Posterior vena cava (tissue), 2 donors: ENCODE data around the gene RNLS. TPM values are rescaled to one million over a fixed set of nuclear protein-coding genes. Genes with fewer than 3 reads are reported as not detected.
"Not testable (repeated sequence)": the region's sequence is repeated elsewhere in the genome, so short reads cannot be mapped to it uniquely, and the experiment has no call there.

Experiments used
- DNase-seq: peaks from one replicate; pipeline ENCODE4 v3.0.0-alpha.2; 2020; ENCODE audit warnings: low spot score
- intact Hi-C, 2 donors: fragments of 100-400 bp; cut with DNase I; formaldehyde crosslinking; loops; one replicate each; pipeline versions ENCODE4 v1.14.1 to v1.14.2; 2022 to 2023
- total RNA-seq, 2 donors: library from RNA; stranded (reverse); fragmentation: NEBNext Ultra II Directional; extraction: Animal tissue kit (Norgen Biotek cat#: 25700); gene quantifications; one replicate each; pipeline ENCODE4 v1.2.1, GENCODE V29; 2021
- donor health status: DM: yes; HTN: yes; CAD: no.
- donor health status: DM: yes; HTN: yes; CAD: no.

RNLS gene
- total RNA-seq, 2 donors from 2014 or later: 6.3 to 11.2 TPM

DNA sequence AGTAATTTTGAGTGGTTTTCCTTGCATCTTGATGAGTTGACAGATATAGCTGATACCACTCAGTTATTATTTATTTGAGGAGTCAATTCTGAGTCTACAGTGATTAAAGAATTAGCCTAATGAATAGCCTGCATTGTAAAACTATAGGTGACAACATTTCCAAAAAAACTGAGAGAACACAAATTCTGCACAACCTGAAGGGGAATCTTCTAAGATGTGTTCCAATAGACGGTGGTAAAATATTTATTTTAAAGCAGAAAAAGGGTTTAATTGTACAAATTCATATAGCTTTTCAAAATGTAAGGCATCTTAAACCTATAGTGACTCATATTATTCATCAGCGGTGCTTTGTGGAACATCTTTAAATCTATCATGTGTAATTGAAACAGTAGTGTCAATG is 200.4 kb downstream of the RNLS start:
- intact Hi-C loops: loop anchor here in 1 of 2 donors (10.0 kb wide), 1 partner anchor 138 kb away; no protein-coding TSS in a partner anchor
- no peak for DNase-seq

DNA sequence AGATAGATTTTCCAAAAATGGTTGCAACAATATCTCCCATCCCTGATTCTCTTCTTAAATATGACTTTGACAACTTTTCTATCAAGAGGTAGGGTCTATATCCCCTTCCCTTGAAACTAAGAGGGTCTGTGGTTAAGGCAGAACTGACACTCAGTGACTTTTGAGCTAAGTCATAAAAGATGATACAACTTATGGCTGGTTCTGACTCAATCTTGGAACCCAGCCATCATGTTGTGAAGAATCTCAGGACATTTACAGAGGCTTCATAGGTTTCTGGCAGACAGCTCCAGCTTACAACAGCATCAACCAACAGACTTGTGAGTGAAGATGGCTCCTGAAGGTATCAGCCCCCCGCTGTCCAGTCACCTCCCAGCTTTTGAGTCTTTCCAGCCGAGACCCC is 203.5 kb downstream of the RNLS start:
- DNase-seq: no peak
- intact Hi-C loops: no loop called here

DNA sequence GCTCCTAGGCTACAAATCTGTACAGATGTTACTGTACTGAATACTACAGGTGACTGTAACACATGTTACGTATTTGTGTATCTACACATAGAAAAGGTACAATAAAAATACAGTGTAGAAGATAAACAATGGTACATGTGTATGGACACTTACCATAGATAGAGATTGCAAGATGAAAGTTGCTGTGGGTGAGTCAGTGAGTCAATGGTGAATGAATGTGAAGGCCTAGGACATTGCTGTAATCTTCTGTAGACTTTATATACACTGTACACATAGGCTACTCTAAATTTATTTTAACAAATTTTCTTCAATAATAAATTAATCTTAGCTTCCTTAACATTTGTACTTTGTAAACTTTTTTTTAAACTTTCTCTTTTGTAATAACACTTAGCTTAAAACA is 205.6 kb downstream of the RNLS start:
- no peak for DNase-seq
- intact Hi-C loops: no loop called here

GRCh38 chr10:88374392-88375175 is 208.5 kb downstream of the RNLS start:
- intact Hi-C loops: no loop called here
- no peak for DNase-seq

DNA sequence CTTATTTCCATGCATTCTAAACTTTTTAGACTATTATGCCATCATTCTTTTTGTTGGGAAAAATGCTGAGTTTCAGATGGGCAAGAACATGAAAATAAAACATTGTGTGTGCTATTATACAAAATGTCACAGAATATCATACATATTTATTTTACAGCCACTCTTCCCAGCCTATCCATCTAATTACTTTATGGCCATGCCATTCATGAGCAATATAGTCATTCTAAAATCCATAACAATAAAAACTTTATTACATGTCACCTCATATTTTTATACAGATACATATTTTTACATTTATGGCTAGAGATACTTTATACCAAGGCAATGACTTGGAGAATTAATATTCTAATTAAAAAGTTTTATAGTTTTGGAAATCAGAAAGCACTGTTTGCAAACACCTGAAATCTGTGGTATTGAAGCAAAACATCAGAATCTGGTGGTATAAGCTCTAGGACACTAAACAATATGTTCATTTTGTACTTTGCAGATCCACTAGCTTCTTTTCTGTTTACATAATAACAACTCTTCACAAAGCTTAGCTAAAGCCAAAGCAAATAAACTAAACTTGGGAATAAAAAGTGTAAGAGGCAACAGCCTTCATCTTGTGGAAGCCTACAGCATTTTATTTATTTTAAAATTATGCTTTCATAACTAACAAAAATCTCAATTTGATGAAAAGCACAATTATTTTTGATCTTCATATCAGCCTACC is 210.1 kb downstream of the RNLS start:
- intact Hi-C loops: no loop called here
- DNase-seq: no peak

- intact Hi-C loops: no loop called here
- no peak for DNase-seq
These were observed 210.9 kb downstream of the RNLS start for GRCh38 chr10:88372051-88372715.

DNA sequence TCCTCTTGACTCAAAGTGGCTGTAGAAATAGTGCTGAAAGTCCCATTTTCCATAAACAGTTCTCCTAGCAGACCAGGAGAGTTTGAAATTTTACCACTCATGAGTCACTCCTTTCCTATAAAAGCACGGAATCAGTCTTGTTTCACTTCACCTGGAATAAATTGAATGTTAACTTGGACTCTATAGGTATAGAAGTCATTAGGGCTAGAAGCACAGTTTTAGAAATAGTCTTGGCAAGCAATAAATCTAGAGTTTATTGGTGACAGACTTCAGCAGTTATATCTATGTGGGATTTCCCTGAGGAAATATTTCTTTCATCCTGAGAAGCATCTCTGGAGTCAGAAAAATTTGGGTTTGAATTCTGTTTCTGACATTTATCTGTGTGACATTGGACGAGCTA is 212.4 kb downstream of the RNLS start:
- DNase-seq: no peak
- intact Hi-C loops: no loop called here

DNA sequence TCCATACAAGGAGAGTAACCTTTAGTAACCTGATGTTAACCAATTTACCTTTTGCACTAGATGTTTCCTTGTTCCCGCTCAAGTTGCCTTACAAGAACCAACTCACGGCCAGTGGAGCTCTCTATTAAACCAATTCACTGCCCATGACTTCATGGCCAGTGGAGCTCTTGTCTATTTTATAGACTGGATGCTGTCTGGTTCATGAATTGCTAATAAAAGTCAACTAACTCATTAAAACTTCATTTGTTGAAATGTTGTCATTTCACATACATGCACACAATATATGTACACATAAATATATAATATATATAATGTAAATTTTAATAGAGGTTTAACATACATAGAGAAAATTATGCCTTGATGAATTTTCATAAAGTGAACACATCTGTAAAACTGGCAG is 216.3 kb downstream of the RNLS start:
- intact Hi-C loops: no loop called here
- no peak for DNase-seq

GRCh38 chr10:88361995-88362807 is 220.9 kb downstream of the RNLS start:
- no peak for DNase-seq
- intact Hi-C loops: no loop called here

DNA sequence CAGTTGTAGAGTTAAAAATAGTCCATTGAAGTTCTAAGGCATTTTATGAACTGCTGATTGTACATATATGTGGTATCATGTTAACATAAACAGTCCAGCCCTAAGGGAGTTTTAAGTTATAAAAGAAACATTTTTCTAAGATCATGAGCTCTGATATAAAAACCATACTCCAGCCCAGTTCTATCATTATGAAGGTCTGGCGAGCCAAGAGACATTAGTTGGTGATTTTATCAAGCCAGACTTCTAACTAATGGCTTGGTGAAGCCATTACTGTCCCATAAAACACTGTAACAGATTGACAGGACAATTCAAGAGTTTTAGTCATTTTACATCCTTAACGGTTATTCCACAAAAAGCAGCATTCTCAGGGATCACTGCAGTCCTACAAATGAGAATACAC is 221.6 kb downstream of the RNLS start:
- intact Hi-C loops: no loop called here
- DNase-seq: no peak

- DNase-seq, intact Hi-C loops: not testable (repeated sequence)
These were observed 227.4 kb downstream of the RNLS start for GRCh38 chr10:88355750-88356149.

DNA sequence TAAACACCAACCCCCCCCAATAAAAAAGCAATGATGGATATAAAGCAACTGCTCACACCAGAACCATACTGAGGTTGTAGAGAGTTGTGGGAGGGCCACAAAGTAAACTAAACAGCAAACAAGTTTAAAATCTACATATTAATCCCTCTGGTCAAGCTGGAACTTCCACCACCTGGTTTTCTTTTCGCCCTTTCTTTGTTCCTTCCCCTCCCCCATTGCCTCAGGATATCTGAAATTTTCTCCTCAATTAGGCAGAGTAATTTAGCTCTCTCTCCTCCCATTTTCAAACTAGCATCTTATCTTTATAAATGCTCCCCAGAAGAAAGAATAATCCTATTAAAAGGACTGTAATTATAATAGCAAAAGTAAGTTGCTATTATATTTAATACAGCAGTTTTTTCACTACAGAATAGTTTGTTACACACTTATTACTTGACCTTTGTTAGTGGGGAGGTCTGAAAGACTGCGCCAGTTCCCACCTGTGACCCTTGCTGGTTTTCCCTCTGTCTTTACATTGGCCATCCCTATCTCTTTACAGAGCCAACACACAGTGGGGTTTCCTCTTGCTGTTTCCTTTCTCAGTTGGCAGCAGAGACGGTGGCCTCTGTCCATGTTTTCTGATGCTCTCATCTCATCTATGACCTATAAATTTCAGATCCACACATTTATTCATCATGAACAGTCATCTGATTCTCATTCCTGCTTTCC is 235.4 kb downstream of the RNLS start:
- intact Hi-C loops: no loop called here
- DNase-seq: no peak

DNA sequence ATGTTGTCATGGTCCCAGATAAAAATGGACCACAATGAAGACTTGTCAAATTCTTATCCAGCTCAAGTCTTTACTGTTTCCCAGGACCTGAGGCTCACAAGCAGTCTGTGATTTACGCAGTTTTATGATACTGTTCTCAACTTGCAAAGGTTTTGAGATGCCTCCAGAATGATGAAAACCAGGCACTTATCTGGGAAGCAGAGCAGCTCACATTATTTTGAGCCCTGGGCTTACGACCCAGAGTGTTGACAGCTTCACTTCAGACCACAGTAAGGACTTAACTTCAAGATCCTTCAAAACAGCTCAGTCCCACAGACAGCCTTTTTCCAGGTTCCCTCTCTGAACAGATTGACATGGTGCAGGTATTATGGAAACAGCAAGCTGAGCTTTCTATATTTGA is 236.1 kb downstream of the RNLS start:
- intact Hi-C loops: no loop called here
- no peak for DNase-seq

DNA sequence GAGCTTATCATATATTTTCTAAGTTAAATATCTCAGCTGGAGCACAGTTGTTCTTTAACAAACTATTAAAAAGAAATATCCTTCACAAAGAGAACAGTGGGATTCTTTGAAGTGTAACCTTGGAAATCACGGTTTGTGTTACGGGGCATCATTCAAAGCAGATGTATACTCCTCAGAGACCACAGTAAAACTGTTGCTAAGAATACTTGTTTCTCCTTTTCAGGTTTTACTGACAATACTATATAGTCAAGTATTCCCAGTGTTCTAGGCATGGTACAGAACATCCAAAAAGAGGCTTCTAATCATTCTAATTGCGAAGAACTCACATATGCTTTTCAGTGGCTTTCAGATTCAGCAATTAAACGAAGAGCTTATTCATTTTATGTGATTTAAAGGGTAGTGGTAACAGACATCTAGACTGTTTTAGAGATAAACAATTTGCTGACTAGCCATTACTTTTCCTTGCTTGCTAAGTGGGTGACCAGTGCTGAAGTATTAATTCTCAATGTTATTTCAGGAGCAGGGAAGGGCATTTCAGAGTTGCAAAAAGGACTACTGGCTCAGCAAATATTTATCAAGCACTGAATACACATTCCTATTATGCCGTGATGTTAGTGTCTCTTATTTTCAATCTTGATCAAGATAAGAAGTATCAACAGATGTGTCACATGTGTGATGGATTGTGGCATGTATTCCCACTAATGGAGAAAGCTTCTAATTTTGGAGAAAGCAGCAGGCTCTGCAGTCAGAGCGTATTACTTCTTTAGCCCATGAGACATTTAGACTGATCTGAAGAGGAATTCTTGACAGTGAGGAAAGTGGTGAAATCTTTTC is 236.8 kb downstream of the RNLS start:
- intact Hi-C loops: no loop called here
- no peak for DNase-seq

- intact Hi-C loops: no loop called here
- no peak for DNase-seq
These were observed 239.2 kb downstream of the RNLS start for GRCh38 chr10:88343761-88344484.

- no peak for DNase-seq
- intact Hi-C loops: no loop called here
These were observed 240.3 kb downstream of the RNLS start for GRCh38 chr10:88342733-88343310.

DNA sequence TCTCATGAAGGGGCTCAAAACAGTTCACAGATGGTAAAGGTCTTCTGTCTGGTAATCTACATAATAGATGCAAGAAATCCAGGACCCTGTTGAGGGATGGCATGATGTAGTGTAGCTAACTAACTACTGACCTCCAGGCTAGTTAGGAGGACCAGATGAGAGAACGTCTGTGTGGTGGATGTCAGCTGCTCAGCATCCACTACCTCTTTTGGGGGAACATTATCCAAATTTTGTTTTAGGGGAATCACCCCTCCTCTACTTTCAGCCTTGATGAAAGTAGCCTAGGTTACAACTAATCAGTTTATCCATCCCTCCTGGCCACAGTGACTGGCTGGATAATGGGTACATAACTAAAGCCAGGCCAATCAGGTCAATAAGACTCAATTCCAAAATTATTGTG is 246.0 kb downstream of the RNLS start:
- DNase-seq: no peak
- intact Hi-C loops: no loop called here
